HG02642 (cell line): Measurements from ENCODE around the gene OR51T1.

Source experiments
- ATAC-seq: cut with Tn5 transposase; IDR thresholded peaks from one replicate; pipeline ENCODE4 v1.9.1; 2021; ENCODE audit warnings: mild to moderate bottlenecking; ENCODE audit not compliant: unreplicated experiment, poor library complexity

OR51T1 gene

DNA sequence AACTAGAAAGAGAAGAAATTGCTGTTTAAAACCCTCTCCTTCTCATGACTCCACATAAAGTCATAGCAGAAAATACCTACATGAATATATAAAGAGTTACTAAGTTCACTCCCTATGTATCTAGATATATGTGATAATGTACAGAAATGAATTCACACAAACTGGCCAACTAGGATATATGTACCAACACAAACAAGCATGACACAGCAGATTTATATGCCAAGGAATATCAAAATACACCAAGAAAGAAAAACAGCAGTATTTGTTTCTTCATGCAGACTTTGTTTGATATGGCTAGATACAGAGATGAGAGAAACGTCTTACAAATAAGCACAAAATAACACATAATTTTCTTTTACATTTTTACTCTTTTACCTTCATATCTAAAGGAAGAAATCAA, 40.6 kb downstream of the OR51T1 start:
- no peak for ATAC-seq

DNA sequence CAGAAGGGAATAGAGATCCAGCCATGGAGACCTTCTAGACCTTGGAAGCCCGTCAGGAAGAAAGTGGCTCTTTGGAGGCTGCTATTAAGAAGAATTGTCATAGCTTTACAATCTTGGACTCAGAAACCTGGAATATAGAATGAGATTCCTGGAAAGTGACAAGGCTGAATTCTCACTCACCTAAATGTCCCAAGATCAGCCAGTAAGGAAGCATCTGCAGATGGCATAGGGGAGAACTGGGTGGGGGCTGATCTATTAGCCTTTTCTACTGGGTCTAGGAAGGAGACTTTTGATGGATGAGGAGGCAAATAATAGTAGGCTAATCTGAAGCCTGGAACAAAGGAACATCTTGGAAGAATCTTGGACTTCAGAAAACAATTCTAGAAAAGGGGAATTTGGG, 42.5 kb downstream of the OR51T1 start, which contains the start of gene OR51G1:
TSS of gene OR51G1 (minus strand) at position 101 of the 400 bp plus-strand sequence. CDS start at position 101, 0 bp downstream.
- no peak for ATAC-seq

DNA sequence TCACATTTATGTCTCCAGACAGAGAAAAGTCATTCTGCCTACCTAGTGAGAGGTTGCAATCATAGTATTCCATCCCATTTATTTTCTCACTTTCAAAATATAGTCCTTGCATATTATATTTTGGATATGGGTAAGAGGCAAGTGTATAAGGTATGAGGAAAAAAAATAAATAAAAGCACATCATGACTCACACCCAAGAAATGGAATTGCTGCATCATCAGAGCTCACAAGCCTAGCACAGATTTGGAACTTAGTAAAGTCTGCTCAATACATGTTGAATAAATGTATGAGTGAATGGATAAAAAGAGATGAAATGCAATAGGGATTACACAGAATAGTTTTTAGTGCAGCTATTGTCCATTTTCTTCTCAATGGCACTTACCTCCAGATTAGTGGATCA, 44.9 kb downstream of the OR51T1 start:
- no peak for ATAC-seq
